Measurements from ENCODE around the gene CPD.
A peak's percentile ranks its signal among the peaks of the same experiment; 100 is the strongest.
"Not testable (repeated sequence)": the region's sequence is repeated elsewhere in the genome, so short reads cannot be mapped to it uniquely, and the experiment has no call there.

Gene CPD

GRCh38 chr17:30378825-30379302 is at the start of gene CPD:
Gene CPD, plus strand, starts transcription at chr17:30378927. Its CDS starts 54 bp downstream, at chr17:30378981.
- DNase-seq = peak; percentile 96

GRCh38 chr17:30332057-30332542 is 46.6 kb upstream of the CPD start:
- DNase-seq = peak; percentile 44

- DNase-seq = no peak
Measured at GRCh38 chr17:30333503-30334360, 45.0 kb upstream of the CPD start, which contains the start of gene TMIGD1. Gene TMIGD1, minus strand, starts transcription at chr17:30334057. Its CDS starts 1,924 bp downstream, at chr17:30332133.

GRCh38 chr17:30334421-30334820 is 44.3 kb upstream of the CPD start:
- DNase-seq = no peak

- DNase-seq = peak; percentile 49
Measured at GRCh38 chr17:30336369-30337171, 42.2 kb upstream of the CPD start.

GRCh38 chr17:30337393-30337999 is 41.2 kb upstream of the CPD start:
- DNase-seq = no peak

GRCh38 chr17:30339086-30339485 is 39.6 kb upstream of the CPD start:
- DNase-seq = no peak

- no peak for DNase-seq
Measured at GRCh38 chr17:30340801-30341356, 37.8 kb upstream of the CPD start.

- no peak for DNase-seq
Measured at GRCh38 chr17:30341703-30342249, 37.0 kb upstream of the CPD start.

GRCh38 chr17:30343244-30343643 is 35.5 kb upstream of the CPD start:
- DNase-seq = not testable (repeated sequence)

- no peak for DNase-seq
Measured at GRCh38 chr17:30343796-30344195, 34.9 kb upstream of the CPD start.

GRCh38 chr17:30344283-30345088 is 34.2 kb upstream of the CPD start:
- DNase-seq = no peak

GRCh38 chr17:30345089-30345433 is 33.7 kb upstream of the CPD start:
- DNase-seq = no peak

GRCh38 chr17:30345527-30346075 is 33.1 kb upstream of the CPD start:
- DNase-seq = no peak

- DNase-seq = no peak
Measured at GRCh38 chr17:30346221-30346795, 32.4 kb upstream of the CPD start.

- no peak for DNase-seq
Measured at GRCh38 chr17:30347488-30347887, 31.2 kb upstream of the CPD start.

GRCh38 chr17:30349252-30349651 is 29.5 kb upstream of the CPD start:
- no peak for DNase-seq

GRCh38 chr17:30351263-30351662 is 27.5 kb upstream of the CPD start:
- DNase-seq = not testable (repeated sequence)

- DNase-seq = no peak
Measured at GRCh38 chr17:30351735-30352134, 27.0 kb upstream of the CPD start.

- no peak for DNase-seq
Measured at GRCh38 chr17:30352240-30352814, 26.4 kb upstream of the CPD start.

GRCh38 chr17:30354701-30355100 is 24.0 kb upstream of the CPD start:
- no peak for DNase-seq

Data from stimulated activated CD4-positive, alpha-beta T cell treated with anti-CD3 and anti-CD28 coated beads, Interleukin-4, amount 100 ng/mL, for 1 hour (primary cell).